Measurements from ENCODE around the gene SLC12A8.

Gene SLC12A8

GRCh38 chr3:125054062-125054448 is 158.5 kb downstream of the SLC12A8 start:
- DNase-seq (ENCODE audit: low read depth), result no peak

DNA sequence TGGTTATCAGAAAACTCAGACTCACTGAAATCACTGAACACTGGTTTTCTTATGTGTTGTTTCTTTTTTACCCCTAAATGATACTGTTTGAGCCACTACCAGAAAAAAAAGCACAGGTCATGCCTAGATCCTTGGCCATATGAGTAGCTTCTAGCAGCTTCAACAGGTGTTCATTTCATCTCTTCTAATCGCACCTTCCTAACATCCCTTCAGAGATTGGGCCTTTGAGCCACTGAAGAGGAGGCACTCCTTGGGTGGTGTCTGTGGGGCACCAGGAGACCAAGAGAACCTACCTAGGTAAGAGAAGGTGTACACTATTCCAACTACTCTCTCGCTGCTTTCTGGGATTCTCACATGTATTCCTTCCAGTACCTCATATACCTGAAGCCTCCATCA is 159.2 kb downstream of the SLC12A8 start:
- no peak for DNase-seq (ENCODE audit: low read depth)

DNA sequence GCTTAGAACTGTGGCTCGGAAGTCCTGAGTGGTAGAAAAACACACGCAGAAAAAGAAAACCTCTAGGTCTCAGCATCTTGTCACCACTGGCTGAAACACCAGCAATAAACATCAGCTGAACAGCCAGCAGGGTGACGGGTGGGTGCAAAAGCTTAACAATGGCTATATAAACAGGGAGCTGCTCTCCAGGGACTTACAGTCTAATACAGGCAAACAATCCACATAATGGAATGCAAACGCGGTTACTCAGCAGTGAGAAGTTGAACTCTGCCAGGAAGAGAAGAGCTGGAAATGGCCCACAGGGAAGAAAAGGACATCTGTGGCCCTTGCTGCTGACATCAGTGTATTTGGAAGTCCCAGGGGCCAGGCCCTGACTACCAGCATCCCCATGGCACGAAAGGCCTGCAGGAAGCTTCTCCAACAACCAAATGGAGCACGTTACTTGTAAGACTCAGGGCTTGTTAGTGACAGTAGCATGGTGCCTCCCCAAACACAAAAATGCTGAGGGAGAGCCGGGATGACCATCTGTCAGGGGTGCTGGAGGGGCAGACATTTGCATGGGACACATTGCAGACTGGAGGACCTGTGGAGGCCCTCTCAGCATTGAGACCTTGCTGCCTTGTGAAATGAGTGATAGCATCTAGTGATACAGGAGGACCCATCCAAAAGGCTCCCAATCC is 159.8 kb downstream of the SLC12A8 start:
- DNase-seq (ENCODE audit: low read depth), result no peak

GRCh38 chr3:125051715-125052581 is 160.6 kb downstream of the SLC12A8 start:
- DNase-seq (ENCODE audit: low read depth), result peak; percentile 36

- DNase-seq (ENCODE audit: low read depth), result no peak
These were observed 161.3 kb downstream of the SLC12A8 start for GRCh38 chr3:125051205-125051604.

DNA sequence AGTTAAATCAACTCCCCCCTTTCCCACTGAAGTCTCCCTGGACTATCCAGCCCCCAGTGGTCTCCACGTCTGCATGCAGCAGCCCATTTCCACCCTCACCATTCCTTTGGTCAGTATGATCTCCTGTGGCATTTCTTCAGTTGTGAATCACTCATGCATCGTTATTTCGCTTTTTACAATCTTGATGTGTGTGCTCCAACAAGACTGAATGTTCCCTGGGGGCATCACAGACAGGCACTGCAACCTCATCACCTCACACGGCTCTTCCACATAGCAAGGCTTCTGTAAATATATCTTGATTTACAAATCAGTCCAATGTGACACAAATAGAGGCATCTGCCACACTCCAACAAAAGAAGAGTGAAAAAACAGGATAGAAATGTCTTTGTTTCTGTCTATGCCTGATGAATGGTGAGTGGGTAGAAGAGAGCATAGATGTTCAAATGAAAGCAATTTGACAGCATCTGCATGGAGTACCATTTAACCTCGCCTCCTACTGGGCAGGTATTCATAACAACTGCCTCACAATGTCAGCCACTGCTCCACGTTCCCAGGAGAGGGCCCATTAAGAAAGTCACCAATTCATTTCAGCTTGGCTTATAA is 162.0 kb downstream of the SLC12A8 start:
- DNase-seq (ENCODE audit: low read depth), result no peak

- DNase-seq (ENCODE audit: low read depth), result no peak
These were observed 164.3 kb downstream of the SLC12A8 start for GRCh38 chr3:125048282-125048681.

DNA sequence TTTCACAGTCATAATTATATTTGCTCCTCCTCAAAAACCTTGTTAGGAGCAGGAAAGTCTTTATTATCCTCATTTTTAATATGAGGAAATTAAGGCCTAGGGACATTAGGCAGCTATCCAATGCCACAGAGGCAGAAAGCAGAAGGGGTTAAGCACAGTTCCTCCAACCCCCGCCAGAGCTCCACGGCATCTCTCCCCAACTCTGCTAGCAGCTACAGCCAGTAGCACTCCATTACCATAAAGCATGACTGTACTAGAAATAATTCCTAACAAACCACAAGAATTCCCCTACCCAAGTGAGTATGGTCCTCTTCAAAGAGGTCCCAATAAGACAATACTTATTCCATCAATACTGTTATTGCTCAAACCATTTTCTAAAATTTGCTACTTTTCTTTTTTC is 166.6 kb downstream of the SLC12A8 start:
- DNase-seq (ENCODE audit: low read depth), result no peak

DNA sequence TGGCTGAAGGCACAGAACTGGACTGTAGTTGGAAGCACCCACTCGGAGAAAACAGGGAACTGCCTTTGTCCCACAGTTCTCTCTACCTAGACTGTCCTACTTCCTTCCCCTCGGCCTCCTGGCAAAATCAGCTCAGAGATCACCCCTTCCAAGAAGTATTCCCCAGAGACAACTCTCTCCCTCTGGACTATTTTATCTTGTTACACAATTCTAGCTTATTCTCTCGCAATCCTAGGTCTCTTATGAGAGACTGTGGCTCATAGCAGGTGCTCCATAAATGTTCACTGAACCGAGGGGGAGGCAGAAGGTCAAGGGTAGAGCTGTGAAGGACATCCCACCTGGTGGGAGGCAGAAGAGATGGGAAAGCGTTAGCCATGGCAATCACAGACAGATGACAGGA is 167.4 kb downstream of the SLC12A8 start:
- DNase-seq (ENCODE audit: low read depth), result no peak

DNA sequence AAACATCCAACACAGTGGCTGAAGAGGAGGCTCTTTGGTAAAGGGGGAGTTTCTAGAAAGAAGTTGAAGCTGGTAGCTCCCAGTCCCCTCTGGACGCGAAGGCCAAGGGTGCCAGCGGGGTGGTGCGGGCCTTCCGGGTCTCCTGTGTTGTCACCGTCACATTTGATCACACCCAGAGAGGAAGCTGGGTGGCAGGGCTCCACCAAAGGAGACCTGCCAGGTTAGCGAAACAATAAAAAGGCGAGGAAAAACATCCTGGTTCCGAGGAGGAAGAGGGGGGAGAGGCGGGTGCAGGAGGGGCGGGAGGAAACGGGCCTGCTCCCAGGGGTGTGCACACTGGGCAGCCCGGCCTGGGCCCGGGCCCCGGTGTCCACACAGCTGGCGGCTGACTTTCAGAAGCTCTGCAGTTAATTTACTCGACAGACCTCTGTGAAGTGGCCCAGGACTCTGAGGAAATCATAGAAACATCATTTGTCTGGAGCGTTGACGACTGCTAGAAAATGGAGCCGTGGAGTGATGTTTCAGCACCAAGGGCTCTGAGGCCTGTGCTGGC is 168.9 kb downstream of the SLC12A8 start:
- no peak for DNase-seq (ENCODE audit: low read depth)

- DNase-seq (ENCODE audit: low read depth), result no peak
These were observed 169.7 kb downstream of the SLC12A8 start for GRCh38 chr3:125042725-125043406.

- no peak for DNase-seq (ENCODE audit: low read depth)
These were observed 173.1 kb downstream of the SLC12A8 start for GRCh38 chr3:125039131-125040100.

GRCh38 chr3:125037498-125038150 is 174.9 kb downstream of the SLC12A8 start:
- no peak for DNase-seq (ENCODE audit: low read depth)

GRCh38 chr3:125035217-125035616 is 177.3 kb downstream of the SLC12A8 start:
- DNase-seq (ENCODE audit: low read depth), result no peak

GRCh38 chr3:125033616-125034015 is 178.9 kb downstream of the SLC12A8 start:
- no peak for DNase-seq (ENCODE audit: low read depth)

GRCh38 chr3:125033135-125033534 is 179.4 kb downstream of the SLC12A8 start:
- no peak for DNase-seq (ENCODE audit: low read depth)

DNA sequence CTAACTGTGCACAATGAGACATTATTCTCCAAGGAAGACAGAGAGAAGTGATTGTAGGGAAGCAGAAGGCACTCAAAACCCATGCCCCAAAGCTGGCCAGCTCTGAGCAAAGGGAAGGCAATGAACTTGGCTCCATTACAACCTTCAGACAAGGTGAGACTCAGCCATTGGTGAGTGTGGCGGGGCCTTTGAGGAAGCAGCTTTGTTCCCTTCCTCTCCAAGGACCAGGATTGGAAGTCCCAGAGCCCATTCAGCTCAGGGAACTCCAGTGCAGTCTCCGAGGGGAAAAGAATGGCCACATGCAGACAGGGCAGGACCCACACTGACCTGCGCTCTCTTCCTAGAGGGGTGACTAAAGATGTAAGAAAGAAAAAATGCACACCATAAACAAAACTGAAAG is 179.9 kb downstream of the SLC12A8 start:
- DNase-seq (ENCODE audit: low read depth), result no peak
